ENCODE measurements around the gene RASL11A.

The RASL11A gene

GRCh38 chr13:27304611-27305010 lies 34.0 kb downstream of the RASL11A start:
- no peak for TF ChIP-seq CTCF (conservative IDR thresholded peaks at IDR 0.05; ENCODE audit: low read depth, low read length)

GRCh38 chr13:27306364-27306763 lies 35.7 kb downstream of the RASL11A start:
- DNase-seq (ENCODE audit: low read depth): no peak
- TF ChIP-seq CTCF (conservative IDR thresholded peaks at IDR 0.05; ENCODE audit: low read depth, low read length): no peak
- H3K4me3 ChIP-seq (ENCODE audit: low read depth, low read length): no peak overlapping the region

More at GRCh38 chr13:27304611-27305010, 34.0 kb downstream of the RASL11A start:
- DNase-seq (ENCODE audit: low read depth): no peak
- H3K4me3 ChIP-seq (ENCODE audit: low read depth, low read length): no peak overlapping the region

- no peak overlapping the region for H3K4me3 ChIP-seq (ENCODE audit: low read depth, low read length)
- no peak for DNase-seq (ENCODE audit: low read depth)
- no peak for TF ChIP-seq CTCF (conservative IDR thresholded peaks at IDR 0.05; ENCODE audit: low read depth, low read length)
These were observed 38.3 kb downstream of the RASL11A start for GRCh38 chr13:27308941-27309340.

- H3K4me3 ChIP-seq (ENCODE audit: low read depth, low read length): no peak overlapping the region
- no peak for DNase-seq (ENCODE audit: low read depth)
- no peak for TF ChIP-seq CTCF (conservative IDR thresholded peaks at IDR 0.05; ENCODE audit: low read depth, low read length)
These were observed 38.9 kb downstream of the RASL11A start for GRCh38 chr13:27309401-27309958.

- no peak for TF ChIP-seq CTCF (conservative IDR thresholded peaks at IDR 0.05; ENCODE audit: low read depth, low read length)
- no peak overlapping the region for H3K4me3 ChIP-seq (ENCODE audit: low read depth, low read length)
- peak; percentile 22 for DNase-seq (ENCODE audit: low read depth)
These were observed 39.5 kb downstream of the RASL11A start for GRCh38 chr13:27309967-27310598.

- TF ChIP-seq CTCF (conservative IDR thresholded peaks at IDR 0.05; ENCODE audit: low read depth, low read length): no peak
- DNase-seq (ENCODE audit: low read depth): no peak
- no peak overlapping the region for H3K4me3 ChIP-seq (ENCODE audit: low read depth, low read length)
These were observed 40.3 kb downstream of the RASL11A start for GRCh38 chr13:27310946-27311345.
